AG10803 (cell line): ENCODE results near the gene KRT83.
A peak's percentile ranks its signal among the peaks of the same experiment; 100 is the strongest.
"Not testable (repeated sequence)": the region's sequence is repeated elsewhere in the genome, so short reads cannot be mapped to it uniquely, and the experiment has no call there.

Source experiments
- DNase-seq: peaks from one replicate; pipeline ENCODE4 v3.0.0; 2010; ENCODE audit warnings: low read depth
- H3K4me3 ChIP-seq: 2 replicates; pipeline ENCODE4 v1.5.1; 2011; ENCODE audit warnings: mild to moderate bottlenecking, low read length, control low read depth
- CTCF ChIP-seq: conservative IDR thresholded peaks from 2 replicates; pipeline ENCODE4 v1.5.1; 2011; ENCODE audit warnings: mild to moderate bottlenecking, low read length, control low read depth, inconsistent platforms

The KRT83 gene

GRCh38 chr12:52311285-52311648 is 9.9 kb downstream of the KRT83 start:
- no peak overlapping the region for H3K4me3 ChIP-seq
- TF ChIP-seq CTCF: no peak
- DNase-seq: peak; percentile 66

- no peak overlapping the region for H3K4me3 ChIP-seq
- no peak for TF ChIP-seq CTCF
- peak; percentile 40 for DNase-seq
Measured at GRCh38 chr12:52310622-52311284, 10.4 kb downstream of the KRT83 start.

- peak overlapping the region; percentile 65 for H3K4me3 ChIP-seq
- DNase-seq: no peak
- no peak for TF ChIP-seq CTCF
Measured at GRCh38 chr12:52308806-52309425, 12.3 kb downstream of the KRT83 start.

GRCh38 chr12:52307836-52308805 is 13.1 kb downstream of the KRT83 start:
- peak; percentile 45 for DNase-seq
- H3K4me3 ChIP-seq: peak overlapping the region; percentile 65
- peak; percentile 17; the same call in 1 of the 2 replicates for TF ChIP-seq CTCF

GRCh38 chr12:52306731-52307130 is 14.5 kb downstream of the KRT83 start:
- no peak for DNase-seq
- TF ChIP-seq CTCF: no peak
- no peak overlapping the region for H3K4me3 ChIP-seq

GRCh38 chr12:52305921-52306705 is 15.1 kb downstream of the KRT83 start:
- no peak for DNase-seq
- H3K4me3 ChIP-seq: no peak overlapping the region
- peak; percentile 23 for TF ChIP-seq CTCF

GRCh38 chr12:52304941-52305411 is 16.2 kb downstream of the KRT83 start:
- not testable (repeated sequence) for DNase-seq, H3K4me3 ChIP-seq

GRCh38 chr12:52302242-52302914 is 18.8 kb downstream of the KRT83 start:
- DNase-seq, H3K4me3 ChIP-seq: not testable (repeated sequence)

GRCh38 chr12:52301721-52302120 is 19.5 kb downstream of the KRT83 start:
- not testable (repeated sequence) for H3K4me3 ChIP-seq, DNase-seq
